Activated T-cell treated with anti-CD3 and anti-CD28 coated beads for 4 hours (primary cell): ENCODE measurements around the gene NUCKS1.

ENCODE experiments used
- DNase-seq: peaks from one replicate; pipeline ENCODE4 v3.0.0-alpha.2; 2020

The NUCKS1 gene

GRCh38 chr1:205693421-205693991, 56.5 kb downstream of the NUCKS1 start:
- no peak for DNase-seq

GRCh38 chr1:205692423-205692822, 57.6 kb downstream of the NUCKS1 start:
- DNase-seq = no peak

GRCh38 chr1:205690122-205690756, 59.7 kb downstream of the NUCKS1 start:
- no peak for DNase-seq

GRCh38 chr1:205689479-205689878, 60.5 kb downstream of the NUCKS1 start:
- no peak for DNase-seq

- DNase-seq = no peak
Observed at GRCh38 chr1:205688171-205689080, 61.6 kb downstream of the NUCKS1 start.

- no peak for DNase-seq
Observed at GRCh38 chr1:205687242-205687641, 62.7 kb downstream of the NUCKS1 start.

GRCh38 chr1:205681364-205681763, 68.6 kb downstream of the NUCKS1 start:
- no peak for DNase-seq

GRCh38 chr1:205680073-205680851, 69.7 kb downstream of the NUCKS1 start, which contains the start of gene SLC45A3:
Gene SLC45A3, minus strand, starts transcription at chr1:205680509. Its CDS starts 15,853 bp downstream, at chr1:205664656.
- DNase-seq = peak; percentile 42

- no peak for DNase-seq
Observed at GRCh38 chr1:205678286-205679111, 71.5 kb downstream of the NUCKS1 start.

- DNase-seq = no peak
Observed at GRCh38 chr1:205677167-205677566, 72.8 kb downstream of the NUCKS1 start.

GRCh38 chr1:205676597-205676996, 73.4 kb downstream of the NUCKS1 start:
- DNase-seq = no peak

GRCh38 chr1:205676002-205676401, 74.0 kb downstream of the NUCKS1 start:
- DNase-seq = no peak

GRCh38 chr1:205675247-205675646, 74.7 kb downstream of the NUCKS1 start:
- DNase-seq = no peak

- no peak for DNase-seq
Observed at GRCh38 chr1:205672970-205673369, 77.0 kb downstream of the NUCKS1 start.

- DNase-seq = no peak
Observed at GRCh38 chr1:205672395-205672889, 77.5 kb downstream of the NUCKS1 start.

GRCh38 chr1:205670611-205671430, 79.2 kb downstream of the NUCKS1 start:
- no peak for DNase-seq

- DNase-seq = no peak
Observed at GRCh38 chr1:205670150-205670446, 79.9 kb downstream of the NUCKS1 start.

GRCh38 chr1:205669341-205670149, 80.4 kb downstream of the NUCKS1 start:
- DNase-seq = no peak

GRCh38 chr1:205668951-205669340, 81.0 kb downstream of the NUCKS1 start:
- no peak for DNase-seq
